HG02852 (cell line): ENCODE data around the gene SH3BP1.

ENCODE experiments used
- ATAC-seq: cut with Tn5 transposase; IDR thresholded peaks from one replicate; pipeline ENCODE4 v1.9.1; 2021; ENCODE audit warnings: mild to moderate bottlenecking, moderate library complexity; ENCODE audit not compliant: unreplicated experiment

The SH3BP1 gene

DNA sequence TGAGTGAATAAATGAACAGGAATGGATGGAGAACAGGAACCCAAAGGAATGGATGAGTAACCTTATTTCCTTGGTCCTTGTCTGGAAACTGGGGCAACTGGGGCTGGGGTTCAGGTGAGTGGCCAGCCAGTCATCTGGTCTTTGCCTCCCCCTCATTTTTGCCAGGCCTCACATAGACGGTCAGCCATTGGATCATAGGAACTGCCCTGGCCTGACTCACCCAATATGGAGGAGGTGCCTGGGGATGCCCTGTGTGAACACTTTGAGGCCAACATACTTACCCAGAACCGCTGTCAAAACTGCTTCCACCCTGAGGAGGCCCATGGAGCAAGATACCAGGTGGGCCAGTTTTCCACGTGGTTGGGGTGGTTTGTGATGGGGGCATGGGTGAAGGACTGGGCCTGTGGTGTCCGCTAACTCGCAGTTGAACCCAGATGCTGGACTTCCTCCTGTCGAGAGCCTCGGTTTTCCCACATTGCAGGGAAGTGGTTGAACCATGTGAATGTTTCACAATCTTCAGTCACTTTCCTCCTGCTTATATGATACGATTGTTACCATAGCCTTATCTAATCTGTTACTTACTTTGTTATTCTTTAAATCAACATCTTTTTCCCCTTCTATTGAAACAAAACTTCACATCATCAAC, 61.8 kb downstream of the SH3BP1 start:
- ATAC-seq: no peak

DNA sequence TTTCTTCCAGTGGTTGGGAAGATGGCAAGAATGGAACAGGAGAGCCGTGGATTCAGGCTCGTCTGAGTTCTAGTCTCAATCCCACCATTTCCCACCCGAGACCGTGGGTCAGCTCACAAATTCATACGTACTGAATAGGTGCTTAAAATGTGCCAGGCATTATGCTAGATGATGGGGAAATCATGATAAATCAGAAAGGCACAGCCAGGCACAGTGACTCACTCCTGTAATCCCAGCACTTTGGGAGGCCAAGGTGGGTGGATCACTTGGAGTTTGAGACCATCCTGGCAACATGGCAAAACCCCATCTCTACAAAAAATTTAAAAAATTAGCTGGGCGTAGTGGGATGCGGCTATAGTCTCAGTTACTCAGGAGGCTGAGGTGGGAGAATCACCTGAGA, 64.4 kb downstream of the SH3BP1 start:
- no peak for ATAC-seq

- ATAC-seq: no peak
Observed at GRCh38 chr22:37704645-37705044, 65.2 kb downstream of the SH3BP1 start.

- ATAC-seq: no peak
Observed at GRCh38 chr22:37705205-37705604, 65.7 kb downstream of the SH3BP1 start.
